Metanephros (tissue), 1 donor: ENCODE results near the gene RNF125. TPM values are rescaled to one million over a fixed set of nuclear protein-coding genes. Genes with fewer than 3 reads are reported as not detected.

ENCODE experiments used
- total RNA-seq: library from RNA; depleted of rRNA; stranded (reverse); fragments of >200 nt; gene quantifications from one replicate; pipeline ENCODE4 v1.2.3, GENCODE V29; 2014

The RNF125 gene
- 5.3 TPM for total RNA-seq

DNA sequence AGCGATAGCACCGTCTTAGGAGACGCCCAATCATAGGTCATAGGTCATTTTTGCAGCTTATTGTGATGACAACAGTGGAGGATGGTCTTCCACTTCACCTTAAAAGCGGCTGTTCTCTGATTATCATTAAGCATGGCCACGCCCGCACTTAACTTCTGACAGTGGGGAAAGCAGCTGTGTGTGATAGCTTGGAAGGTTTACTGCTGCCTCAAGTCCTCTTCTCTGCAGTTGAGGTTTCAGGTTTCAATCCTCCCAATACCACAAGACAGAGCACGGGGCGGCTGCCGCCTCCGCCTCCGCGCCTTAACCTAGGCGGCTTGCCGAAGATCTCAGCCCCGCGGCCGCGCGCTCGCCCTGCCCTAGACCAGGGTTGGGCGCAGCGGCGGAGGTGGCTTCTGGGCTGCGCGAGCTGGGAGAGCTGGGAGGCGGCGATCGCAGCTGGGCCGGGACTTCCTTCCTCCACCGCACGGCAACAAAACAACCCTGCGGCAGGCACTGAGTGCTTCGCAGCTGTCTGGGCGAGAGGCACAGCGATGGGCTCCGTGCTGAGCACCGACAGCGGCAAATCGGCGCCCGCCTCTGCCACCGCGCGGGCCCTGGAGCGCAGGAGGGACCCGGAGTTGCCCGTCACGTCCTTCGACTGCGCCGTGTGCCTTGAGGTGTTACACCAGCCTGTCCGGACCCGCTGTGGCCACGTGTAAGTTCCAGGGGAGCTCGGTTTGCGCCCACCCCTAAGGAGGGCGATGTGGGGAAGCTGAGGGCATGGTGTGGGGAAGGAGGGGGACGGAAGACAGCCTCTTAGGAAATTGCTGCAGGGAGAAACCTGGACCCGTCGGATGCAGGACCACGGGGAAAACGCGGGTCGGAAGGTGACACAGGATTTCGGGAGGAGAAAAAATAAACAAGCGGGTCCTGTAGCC lies at the start of gene RNF125:
RNF125 (plus strand) TSS at position 495 of the 920 bp plus-strand sequence; CDS start at position 534, 39 bp downstream.

DNA sequence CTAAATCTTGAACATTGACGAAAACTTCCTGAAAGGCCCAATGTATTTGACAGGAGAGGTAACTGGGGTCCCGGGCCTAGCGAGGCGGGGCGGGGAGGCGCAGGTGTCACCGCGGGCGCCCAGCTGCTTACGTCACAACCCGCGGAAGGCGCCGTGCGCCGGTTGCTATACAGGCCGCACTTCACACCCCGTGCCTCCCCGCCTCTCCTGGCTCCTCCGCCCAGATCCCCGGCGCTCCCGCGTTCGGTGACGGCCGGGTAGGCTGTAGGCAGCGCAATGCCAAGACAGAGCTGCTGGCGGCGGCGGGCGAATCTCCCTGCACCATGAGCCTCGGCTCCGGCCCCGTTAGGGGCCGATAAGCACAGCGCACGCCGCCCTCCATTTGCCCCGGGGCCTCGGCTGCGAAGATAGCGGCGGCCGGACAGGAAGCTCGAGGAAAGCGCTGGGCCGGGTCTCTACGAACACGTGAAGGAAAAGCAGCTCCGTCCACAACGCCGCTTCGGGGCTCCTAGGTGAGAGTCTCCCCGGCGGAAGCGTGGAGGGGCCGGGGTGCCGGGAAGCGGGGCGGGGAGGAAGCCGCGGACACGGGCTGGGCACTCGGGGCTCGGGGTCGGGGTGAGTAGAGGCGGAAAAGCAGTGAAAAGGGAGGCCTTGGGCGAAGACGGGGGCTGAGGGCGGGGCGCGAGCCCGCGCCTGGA lies 73.2 kb downstream of the RNF125 start, which contains the start of gene RNF138:
RNF138 (plus strand) TSS at position 151 of the 698 bp plus-strand sequence. CDS start 903 bp downstream, outside the sequence.

Other genes with a start within 250 kb of the RNF125 start
- gene TRAPPC8, start 75.7 kb upstream of the RNF125 start, total RNA-seq = 63.4 TPM
- 37.1 TPM for gene RNF138, start 73.0 kb downstream of the RNF125 start, total RNA-seq
- gene MEP1B, start 171.2 kb downstream of the RNF125 start, total RNA-seq = not detected